HCT116 (cell line): Measurements from ENCODE around the gene COX4I2.
"Not testable (repeated sequence)": the region's sequence is repeated elsewhere in the genome, so short reads cannot be mapped to it uniquely, and the experiment has no call there.

Experiments
- CEBPB ChIP-seq: IDR thresholded peaks from 2 replicates; pipeline ENCODE4 v1.6.1; 2012; ENCODE audit warnings: low read depth
- EZH2 ChIP-seq: fragments of 200-600 bp; sonication (generic); IDR thresholded peaks from 2 replicates; pipeline ENCODE4 v1.6.1; 2017; ENCODE audit warnings: antibody characterized with exemption, mixed run types
- EZH2phosphoT487 ChIP-seq: fragments of 200-600 bp; IDR thresholded peaks from 2 replicates; pipeline ENCODE4 v1.6.1; 2018; ENCODE audit warnings: antibody characterized with exemption, borderline replicate concordance
- JUND ChIP-seq: IDR thresholded peaks from 2 replicates; pipeline ENCODE4 v1.6.1; 2012
- POLR2A ChIP-seq: IDR thresholded peaks from 2 replicates; pipeline ENCODE4 v1.7.0; 2011; ENCODE audit warnings: borderline replicate concordance; ENCODE audit not compliant: insufficient read depth, insufficient read length; ENCODE audit errors: extremely low read depth
- POLR2AphosphoS5 ChIP-seq: IDR thresholded peaks from 2 replicates; pipeline ENCODE4 v1.6.1; 2011; ENCODE audit warnings: mild to moderate bottlenecking, low read depth, low read length, moderate library complexity
- RAD21 ChIP-seq: IDR thresholded peaks from 2 replicates; pipeline ENCODE4 v1.6.1; 2012; ENCODE audit warnings: low read depth, mild to moderate bottlenecking
- SIN3A ChIP-seq: IDR thresholded peaks from 2 replicates; pipeline ENCODE4 v1.6.1; 2012; ENCODE audit warnings: low read depth
- SP1 ChIP-seq: IDR thresholded peaks from 2 replicates; pipeline ENCODE4 v1.6.1; 2012; ENCODE audit warnings: low read depth
- YY1 ChIP-seq: IDR thresholded peaks from 2 replicates; pipeline ENCODE4 v1.6.1; 2011; ENCODE audit warnings: low read length, low read depth, moderate library complexity, mild to moderate bottlenecking; ENCODE audit not compliant: insufficient replicate concordance; ENCODE audit errors: extremely low read depth
- ZNF274 ChIP-seq: fragments of 200-500 bp; sonication (Bioruptor generic); IDR thresholded peaks from 2 replicates; pipeline ENCODE4 v1.6.1; 2014; ENCODE audit warnings: mild to moderate bottlenecking, low read depth, low read length, inconsistent platforms
- TF ChIP-seq, protein P1 (sequence below): IDR thresholded peaks from 2 replicates; pipeline ENCODE4 v1.6.1; 2012
- TF ChIP-seq, protein P2 (sequence below), 3 experiments: fragments of 200-600 bp in 1 of 3; sonication (generic) in 1 of 3; IDR thresholded peaks in 2 of 3; conservative IDR thresholded peaks in 1 of 3; 2 replicates each; pipeline ENCODE4 v1.5.1; 2012 to 2017; ENCODE audit warnings: low read depth in 2 of 3, low read length in 2 of 3, antibody characterized with exemption in 1 of 3, borderline replicate concordance in 1 of 3, control low read depth in 1 of 3, mild to moderate bottlenecking in 1 of 3, mixed read lengths in 1 of 3, mixed run types in 1 of 3, moderate library complexity in 1 of 3; ENCODE audit not compliant: insufficient read depth in 1 of 3
- TF ChIP-seq, protein P3 (sequence below): IDR thresholded peaks from 2 replicates; pipeline ENCODE4 v1.6.1; 2012

DNA sequence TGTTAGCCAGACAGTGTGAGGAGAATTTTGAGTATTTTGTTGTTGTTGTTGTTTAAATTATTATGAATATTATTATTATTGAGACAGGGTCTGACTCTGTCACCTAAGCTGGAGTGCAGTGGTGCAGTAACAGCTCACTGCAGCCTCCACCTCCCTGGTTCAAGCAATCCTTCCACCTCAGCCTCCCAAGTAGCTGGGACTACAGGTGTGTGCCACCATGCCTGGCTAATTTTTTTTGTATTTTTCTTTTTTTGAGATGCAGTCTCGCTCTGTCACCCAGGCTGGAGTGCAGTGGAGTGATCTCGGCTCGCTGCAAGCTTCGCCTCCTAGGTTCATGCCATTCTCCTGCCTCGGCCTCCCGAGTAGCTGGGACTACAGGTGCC is 14.6 kb upstream of the COX4I2 start:
- TF ChIP-seq, protein P1, sequence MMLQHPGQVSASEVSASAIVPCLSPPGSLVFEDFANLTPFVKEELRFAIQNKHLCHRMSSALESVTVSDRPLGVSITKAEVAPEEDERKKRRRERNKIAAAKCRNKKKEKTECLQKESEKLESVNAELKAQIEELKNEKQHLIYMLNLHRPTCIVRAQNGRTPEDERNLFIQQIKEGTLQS, result not testable (repeated sequence)
- TF ChIP-seq, protein P2, sequence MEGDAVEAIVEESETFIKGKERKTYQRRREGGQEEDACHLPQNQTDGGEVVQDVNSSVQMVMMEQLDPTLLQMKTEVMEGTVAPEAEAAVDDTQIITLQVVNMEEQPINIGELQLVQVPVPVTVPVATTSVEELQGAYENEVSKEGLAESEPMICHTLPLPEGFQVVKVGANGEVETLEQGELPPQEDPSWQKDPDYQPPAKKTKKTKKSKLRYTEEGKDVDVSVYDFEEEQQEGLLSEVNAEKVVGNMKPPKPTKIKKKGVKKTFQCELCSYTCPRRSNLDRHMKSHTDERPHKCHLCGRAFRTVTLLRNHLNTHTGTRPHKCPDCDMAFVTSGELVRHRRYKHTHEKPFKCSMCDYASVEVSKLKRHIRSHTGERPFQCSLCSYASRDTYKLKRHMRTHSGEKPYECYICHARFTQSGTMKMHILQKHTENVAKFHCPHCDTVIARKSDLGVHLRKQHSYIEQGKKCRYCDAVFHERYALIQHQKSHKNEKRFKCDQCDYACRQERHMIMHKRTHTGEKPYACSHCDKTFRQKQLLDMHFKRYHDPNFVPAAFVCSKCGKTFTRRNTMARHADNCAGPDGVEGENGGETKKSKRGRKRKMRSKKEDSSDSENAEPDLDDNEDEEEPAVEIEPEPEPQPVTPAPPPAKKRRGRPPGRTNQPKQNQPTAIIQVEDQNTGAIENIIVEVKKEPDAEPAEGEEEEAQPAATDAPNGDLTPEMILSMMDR (IDR thresholded peaks at IDR 0.05 in 2 of 3, conservative IDR thresholded peaks at IDR 0.05 in 1 of 3; ENCODE audit: borderline replicate concordance in 1 of 3, insufficient read depth in 1 of 3, low read depth in 2 of 3, low read length in 2 of 3), result not testable (repeated sequence)
- TF ChIP-seq POLR2A, POLR2AphosphoS5, RAD21, EZH2, SIN3A, CEBPB, SP1, EZH2phosphoT487, JUND, ZNF274, YY1: not testable (repeated sequence)
- TF ChIP-seq, protein P3, sequence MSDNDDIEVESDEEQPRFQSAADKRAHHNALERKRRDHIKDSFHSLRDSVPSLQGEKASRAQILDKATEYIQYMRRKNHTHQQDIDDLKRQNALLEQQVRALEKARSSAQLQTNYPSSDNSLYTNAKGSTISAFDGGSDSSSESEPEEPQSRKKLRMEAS, result not testable (repeated sequence)
